Activated CD8-positive, alpha-beta memory T cell treated with anti-CD3 and anti-CD28 coated beads, Interleukin-2, amount 10 ng/mL, durations not matched to agents 7 days and 5 days (primary cell): ENCODE measurements around the gene RANGRF. TPM values are rescaled to one million over a fixed set of nuclear protein-coding genes. Genes with fewer than 3 reads are reported as not detected.

Source experiments
- ATAC-seq: fragments of 150-1000 bp; cut with Tn5 transposase; one replicate; pipeline ENCODE4 v1.10.0; 2021; ENCODE audit warnings: moderate library complexity
- CTCF ChIA-PET: fragments of 350-600 bp; sonication (Branson Sonifier 250); formaldehyde crosslinking; loops from one replicate; lab custom pipeline; 2021; ENCODE audit warnings: antibody characterized with exemption; lab: Charles Lee
- DNase-seq: peaks from one replicate; pipeline ENCODE4 v3.0.0-alpha.2; 2020
- H3K27ac Mint-ChIP-seq: one replicate; pipeline ENCODE4 v1.8.0; 2021; ENCODE audit warnings: mild to moderate bottlenecking, mixed read lengths
- H3K27me3 Mint-ChIP-seq: one replicate; pipeline ENCODE4 v1.8.0; 2021; ENCODE audit warnings: mixed read lengths
- H3K36me3 Mint-ChIP-seq: one replicate; pipeline ENCODE4 v1.8.0; 2021; ENCODE audit warnings: mild to moderate bottlenecking, mixed read lengths
- H3K4me1 Mint-ChIP-seq: one replicate; pipeline ENCODE4 v1.8.0; 2021; ENCODE audit warnings: mixed read lengths
- H3K4me3 Mint-ChIP-seq: one replicate; pipeline ENCODE4 v1.8.0; 2021; ENCODE audit warnings: mild to moderate bottlenecking, moderate library complexity, mixed read lengths
- H3K9me3 Mint-ChIP-seq: one replicate; pipeline ENCODE4 v1.8.0; 2022; ENCODE audit warnings: low read depth, mixed read lengths
- total RNA-seq, 2 experiments: library from RNA; stranded (reverse); gene quantifications; one replicate each; pipeline ENCODE4 v1.2.3, GENCODE V29; 2021

RANGRF gene
- total RNA-seq, 2 experiments from 2014 or later = 53.8 to 63.6 TPM

DNA sequence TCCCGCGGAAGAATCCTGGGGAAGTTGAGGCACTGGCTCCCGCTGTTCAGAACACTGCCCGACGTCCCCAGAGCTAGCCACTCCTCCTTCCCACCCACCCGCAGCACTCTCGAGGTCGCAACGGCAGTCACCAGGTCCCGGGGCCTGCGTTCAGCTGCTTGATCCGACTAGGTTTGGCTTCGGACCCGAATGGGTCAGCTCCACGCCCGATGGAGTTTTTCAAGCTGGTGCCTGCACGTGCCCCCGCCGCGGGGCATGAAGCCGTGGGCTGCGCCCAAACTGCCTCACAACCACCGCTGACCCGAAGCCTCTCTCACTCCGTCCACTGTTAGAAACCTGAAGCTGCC lies 38.8 kb downstream of the RANGRF start:
- peaks cover 13% of the 10 kb centered on the region for H3K4me1 Mint-ChIP-seq
- no peak overlapping the region for H3K27ac Mint-ChIP-seq
- ATAC-seq = no peak
- H3K4me3 Mint-ChIP-seq = no peak overlapping the region
- H3K27me3 Mint-ChIP-seq = peaks cover 40% of the 10 kb centered on the region
- no peak for DNase-seq
- H3K36me3 Mint-ChIP-seq = no peaks in the 10 kb centered on the region
- CTCF ChIA-PET = interaction anchor here (1.0 to 2.8 kb wide), 7 partner anchors 9 to 267 kb away, joined by 3 to 12 read pairs (median 4); partner anchors contain the start of genes ALOXE3 and SLC25A35
- no peaks in the 10 kb centered on the region for H3K9me3 Mint-ChIP-seq

DNA sequence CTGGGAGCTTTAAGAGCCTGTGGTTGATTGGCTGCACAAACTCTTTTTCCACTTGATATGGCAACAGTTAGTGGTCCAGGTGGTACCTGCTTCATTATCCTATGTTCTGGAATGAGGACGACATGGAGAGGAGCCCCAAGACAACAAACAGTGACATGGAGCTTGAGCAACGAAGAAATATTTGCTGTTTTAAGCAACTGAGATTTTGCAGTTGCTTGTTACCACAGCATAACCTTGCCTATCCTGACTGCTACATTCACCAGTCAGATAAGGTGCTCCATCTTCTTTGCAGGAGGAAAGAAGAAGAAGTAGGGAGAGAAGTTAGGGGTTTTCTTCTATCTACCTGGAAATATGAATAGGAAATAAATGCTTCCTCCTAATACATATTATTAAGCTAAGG lies 43.7 kb downstream of the RANGRF start:
- Mint-ChIP-seq H3K27ac (no peak overlapping the region), H3K27me3 (peaks cover 18% of the 10 kb centered on the region), H3K4me1 (peaks cover 3% of the 10 kb centered on the region), H3K9me3 (no peaks in the 10 kb centered on the region), H3K4me3 (no peak overlapping the region), H3K36me3 (no peaks in the 10 kb centered on the region)
- CTCF ChIA-PET = no interaction called here
- ATAC-seq = no peak
- DNase-seq = no peak

DNA sequence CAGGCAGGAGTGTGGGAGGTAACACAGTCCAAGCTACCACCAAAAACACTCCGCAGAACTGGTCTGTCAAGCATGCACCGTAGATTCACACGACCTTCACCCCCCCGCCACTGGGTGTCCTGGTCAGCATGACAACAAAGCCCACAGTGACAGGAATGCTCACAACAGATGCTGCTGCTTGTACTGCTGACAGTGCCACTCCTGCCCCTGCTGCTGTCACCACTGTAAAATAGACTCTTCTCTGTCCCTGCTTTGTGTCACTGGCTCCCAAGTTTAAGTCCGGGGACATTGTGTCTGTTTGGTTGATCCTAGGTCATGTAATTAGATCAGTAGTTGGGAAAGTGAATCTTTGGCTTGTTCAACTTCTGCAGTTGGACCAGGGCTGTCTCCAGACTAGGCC lies 44.2 kb downstream of the RANGRF start:
- CTCF ChIA-PET = no interaction called here

DNA sequence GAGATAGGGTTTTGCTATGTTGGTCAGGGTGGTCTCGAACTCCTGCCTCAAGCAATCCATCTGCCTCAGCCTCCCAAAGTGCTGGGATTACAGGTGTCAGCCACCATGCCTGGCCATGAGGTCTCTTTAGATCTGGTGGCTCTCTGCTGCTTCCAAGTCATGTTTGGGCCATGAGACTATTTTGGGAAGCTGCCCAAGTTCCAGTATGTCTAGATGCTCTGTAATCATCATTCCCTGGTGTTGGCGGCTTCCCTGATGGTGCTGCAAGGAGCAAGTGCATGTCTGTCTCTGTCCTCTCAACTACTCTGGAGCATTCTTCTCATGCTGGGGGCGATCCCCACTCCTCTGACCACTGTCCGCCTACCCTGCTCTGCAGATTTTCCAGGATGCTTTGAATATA lies 44.8 kb downstream of the RANGRF start:
- Mint-ChIP-seq H3K9me3 (no peaks in the 10 kb centered on the region), H3K4me1 (peaks cover 9% of the 10 kb centered on the region), H3K27me3 (peaks cover 7% of the 10 kb centered on the region), H3K4me3 (no peak overlapping the region), H3K36me3 (no peaks in the 10 kb centered on the region), H3K27ac (no peak overlapping the region)
- CTCF ChIA-PET = no interaction called here
- ATAC-seq (no peak), DNase-seq (no peak)

More for the DNA sequence above, 44.2 kb downstream of the RANGRF start:
- H3K27ac Mint-ChIP-seq = no peak overlapping the region
- H3K9me3 Mint-ChIP-seq = no peaks in the 10 kb centered on the region
- peaks cover 12% of the 10 kb centered on the region for H3K27me3 Mint-ChIP-seq
- DNase-seq (no peak), ATAC-seq (no peak)
- peaks cover 3% of the 10 kb centered on the region for H3K4me1 Mint-ChIP-seq
- H3K36me3 Mint-ChIP-seq = no peaks in the 10 kb centered on the region
- no peak overlapping the region for H3K4me3 Mint-ChIP-seq

DNA sequence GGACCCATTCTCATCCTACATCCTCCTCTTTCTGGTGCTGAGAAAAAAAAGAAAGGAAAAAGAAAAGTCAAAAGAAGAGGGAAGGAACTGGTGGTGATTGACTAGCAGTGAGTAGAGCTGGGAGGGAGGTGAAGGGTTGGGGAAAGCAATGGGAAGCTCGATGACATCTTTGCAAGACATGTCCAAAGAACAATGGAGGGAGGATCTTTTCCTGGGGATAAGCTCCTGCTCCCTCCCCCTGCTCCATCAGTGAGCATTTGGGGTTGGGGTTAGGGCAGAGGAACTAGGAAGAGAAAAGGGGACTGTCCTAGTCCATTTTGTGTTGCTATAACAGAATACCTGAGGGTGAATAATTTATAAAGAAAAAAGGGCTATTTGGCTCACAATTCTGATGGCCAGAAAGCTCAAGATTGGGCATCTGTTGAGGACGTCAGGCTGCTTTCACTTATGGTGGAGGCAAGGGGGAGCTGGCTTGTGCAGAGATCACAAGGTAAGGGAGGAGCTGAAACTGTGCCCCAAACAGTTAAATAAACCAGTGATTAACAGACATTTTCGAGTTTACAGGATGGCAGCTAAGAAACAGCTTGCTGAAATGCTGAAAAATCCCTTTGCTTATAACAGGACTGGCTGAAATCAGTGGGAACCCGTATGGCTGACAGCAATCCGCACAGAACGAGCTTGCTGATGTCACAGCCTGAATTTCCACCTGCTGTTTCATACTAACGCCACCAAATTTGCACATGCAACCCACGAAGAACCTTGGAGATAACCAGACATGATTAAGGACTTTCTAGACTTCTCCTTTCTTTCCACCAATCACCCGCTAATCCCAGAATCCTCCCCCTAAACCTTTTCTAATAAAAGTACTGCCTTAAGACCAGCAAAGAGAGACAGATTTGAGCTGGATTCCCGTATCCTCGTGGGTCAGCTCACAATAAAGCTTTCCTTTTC lies 49.6 kb downstream of the RANGRF start:
- DNase-seq (no peak), ATAC-seq (peak; percentile 33)
- no peak overlapping the region for H3K27ac Mint-ChIP-seq
- no peak overlapping the region for H3K4me3 Mint-ChIP-seq
- CTCF ChIA-PET = interaction anchor here (1.0 to 1.5 kb wide), 4 partner anchors 8 to 38 kb away, joined by 3 to 6 read pairs (median 3); partner anchors contain the start of gene KRABD2
- H3K27me3 Mint-ChIP-seq = peaks cover 5% of the 10 kb centered on the region
- peaks cover 16% of the 10 kb centered on the region for H3K4me1 Mint-ChIP-seq
- no peaks in the 10 kb centered on the region for H3K9me3 Mint-ChIP-seq
- no peaks in the 10 kb centered on the region for H3K36me3 Mint-ChIP-seq

DNA sequence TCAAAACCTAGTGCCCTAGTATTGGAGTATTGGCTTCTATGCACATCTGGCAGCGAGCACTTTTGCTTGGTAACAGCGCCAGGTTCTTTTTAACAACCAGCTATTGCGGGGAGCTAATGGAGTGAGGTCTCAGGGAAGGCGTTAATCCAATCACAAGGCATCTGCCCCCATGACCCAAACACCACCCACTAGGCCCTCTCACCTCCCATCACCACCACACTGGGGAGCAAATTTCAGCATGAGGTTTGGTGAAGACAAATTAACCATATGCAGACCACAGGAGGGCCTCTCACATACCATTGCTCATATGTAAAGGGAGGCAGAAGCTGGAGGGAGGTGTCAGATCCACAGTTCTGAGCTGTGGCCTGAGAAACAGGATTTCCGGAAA lies 50.3 kb downstream of the RANGRF start:
- no peaks in the 10 kb centered on the region for H3K9me3 Mint-ChIP-seq

DNA sequence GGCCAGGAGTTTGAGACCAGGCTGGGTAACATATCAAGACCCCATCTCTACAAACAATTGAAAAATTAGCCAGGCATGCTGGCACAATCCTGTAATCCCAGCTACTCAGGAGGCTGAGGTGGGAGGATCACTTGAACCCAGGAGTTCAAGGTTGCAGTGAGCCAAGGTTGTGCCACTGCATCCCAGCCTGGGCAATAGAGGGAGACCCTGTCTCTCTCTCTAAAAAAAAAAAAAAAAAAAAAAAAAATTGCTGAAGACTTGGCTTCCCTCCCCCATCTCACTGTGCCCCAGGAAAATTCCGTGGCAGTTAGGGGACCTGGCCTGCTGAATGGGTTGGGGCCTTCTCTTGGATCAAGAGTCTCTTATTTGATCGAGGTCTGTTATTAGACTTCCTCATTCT lies 51.1 kb downstream of the RANGRF start, which contains the start of gene ODF4:
ODF4 (plus strand) TSS at position 301 of the 400 bp plus-strand sequence. CDS start 212 bp downstream, outside the sequence.
- ATAC-seq (no peak), DNase-seq (no peak)
- H3K4me3 Mint-ChIP-seq = no peak within 1 kb of the TSS
- no peaks in the 10 kb centered on the region for H3K36me3 Mint-ChIP-seq
- peaks cover 5% of the 10 kb centered on the region for H3K27me3 Mint-ChIP-seq
- peaks cover 16% of the 10 kb centered on the region for H3K4me1 Mint-ChIP-seq
- H3K27ac Mint-ChIP-seq = no peak within 1 kb of the TSS
- CTCF ChIA-PET = no interaction called here
- no peaks in the 10 kb centered on the region for H3K9me3 Mint-ChIP-seq

More for the DNA sequence above, 50.3 kb downstream of the RANGRF start:
- CTCF ChIA-PET = interaction anchor here (1.2 to 1.5 kb wide), 3 partner anchors 9 to 38 kb away, joined by 3 to 6 read pairs (median 3); partner anchors contain the start of gene KRABD2
- no peak for DNase-seq
- no peak for ATAC-seq
- no peak overlapping the region for H3K4me3 Mint-ChIP-seq
- H3K36me3 Mint-ChIP-seq = no peaks in the 10 kb centered on the region
- H3K4me1 Mint-ChIP-seq = peaks cover 16% of the 10 kb centered on the region
- no peak overlapping the region for H3K27ac Mint-ChIP-seq
- peaks cover 5% of the 10 kb centered on the region for H3K27me3 Mint-ChIP-seq

Other genes with a start within 250 kb of the RANGRF start
- gene ALOX15B, start 249.6 kb upstream of the RANGRF start, total RNA-seq = not detected
- under 1 TPM; 0.42 to 0.64 TPM for gene ALOX12B, start 201.0 kb upstream of the RANGRF start, total RNA-seq
- not detected for gene ALOXE3, start 170.2 kb upstream of the RANGRF start, total RNA-seq
- gene HES7, start 164.6 kb upstream of the RANGRF start, total RNA-seq = 1 to 10 TPM; 1.2 TPM
- 10 to 100 TPM; 47.3 to 56.4 TPM for gene PER1, start 136.3 kb upstream of the RANGRF start, total RNA-seq
- gene VAMP2, start 125.7 kb upstream of the RANGRF start, total RNA-seq = 10 to 100 TPM; 47.6 to 68.9 TPM
- gene TMEM107, start 112.3 kb upstream of the RANGRF start, total RNA-seq = 10 to 100 TPM; 29.9 to 61.0 TPM
- gene BORCS6, start 98.5 kb upstream of the RANGRF start, total RNA-seq = 10 to 100 TPM; 14.9 to 16.8 TPM
- 100 to 1,000 TPM; 197 to 234 TPM for gene AURKB, start 78.1 kb upstream of the RANGRF start, total RNA-seq
- 10 to 100 TPM; 76.7 to 82.0 TPM for gene CTC1, start 40.6 kb upstream of the RANGRF start, total RNA-seq
- 100 to 1,000 TPM in 1 of 2 experiments, 10 to 100 TPM in 1; 75.1 to 113 TPM for gene PFAS, start 39.4 kb upstream of the RANGRF start, total RNA-seq
- gene SLC25A35, start 6.7 kb downstream of the RANGRF start, total RNA-seq = 10 to 100 TPM; 10.8 to 11.6 TPM
- not detected for gene ARHGEF15, start 21.6 kb downstream of the RANGRF start, total RNA-seq
- gene ODF4, start 51.2 kb downstream of the RANGRF start, total RNA-seq = not detected
- gene RPL26, start 94.5 kb downstream of the RANGRF start, total RNA-seq = 1,000 to 10,000 TPM; 1,612 to 1,903 TPM
- gene RNF222, start 109.2 kb downstream of the RANGRF start, total RNA-seq = under 1 TPM; 0.12 to 0.20 TPM
- gene NDEL1, start 147.2 kb downstream of the RANGRF start, total RNA-seq = 10 to 100 TPM; 58.8 to 59.0 TPM